Measurements from ENCODE around the gene ARR3. TPM values are rescaled to one million over a fixed set of nuclear protein-coding genes. Genes with fewer than 3 reads are reported as not detected.
A peak's percentile ranks its signal among the peaks of the same experiment; 100 is the strongest.

The ARR3 gene
- total RNA-seq, 2 donors from 2014 or later, result not detected

DNA sequence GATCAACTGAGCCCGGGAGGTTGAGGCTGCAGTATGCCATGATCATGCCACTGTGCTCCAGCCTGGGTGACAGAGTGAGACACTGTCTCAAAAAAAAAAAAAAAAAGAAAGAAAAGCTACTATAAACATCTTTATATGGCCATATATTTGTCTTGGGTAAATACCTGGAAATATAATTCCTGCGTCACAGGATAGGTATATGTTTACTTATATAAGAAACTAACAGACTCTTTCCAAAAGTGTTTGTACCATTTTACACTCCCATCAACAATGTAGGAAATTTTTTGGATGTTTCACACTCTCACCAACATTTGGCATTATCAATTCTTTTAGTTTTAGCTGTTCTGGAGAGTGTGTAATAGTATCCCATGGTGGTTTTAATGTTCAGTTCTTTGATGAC is 20.9 kb upstream of the ARR3 start:
- Histone ChIP-seq H3K27ac (no peak overlapping the region), H3K27me3 (replicated peaks; ENCODE audit: insufficient read depth) (no peaks in the 10 kb centered on the region), H3K4me1 (replicated peaks) (no peaks in the 10 kb centered on the region), H3K9me3 (no peaks in the 10 kb centered on the region), H3K4me3 (no peak overlapping the region), H3K36me3 (no peaks in the 10 kb centered on the region)
- intact Hi-C loops (cut with DNase I), result no loop called here
- TF ChIP-seq, protein P1, sequence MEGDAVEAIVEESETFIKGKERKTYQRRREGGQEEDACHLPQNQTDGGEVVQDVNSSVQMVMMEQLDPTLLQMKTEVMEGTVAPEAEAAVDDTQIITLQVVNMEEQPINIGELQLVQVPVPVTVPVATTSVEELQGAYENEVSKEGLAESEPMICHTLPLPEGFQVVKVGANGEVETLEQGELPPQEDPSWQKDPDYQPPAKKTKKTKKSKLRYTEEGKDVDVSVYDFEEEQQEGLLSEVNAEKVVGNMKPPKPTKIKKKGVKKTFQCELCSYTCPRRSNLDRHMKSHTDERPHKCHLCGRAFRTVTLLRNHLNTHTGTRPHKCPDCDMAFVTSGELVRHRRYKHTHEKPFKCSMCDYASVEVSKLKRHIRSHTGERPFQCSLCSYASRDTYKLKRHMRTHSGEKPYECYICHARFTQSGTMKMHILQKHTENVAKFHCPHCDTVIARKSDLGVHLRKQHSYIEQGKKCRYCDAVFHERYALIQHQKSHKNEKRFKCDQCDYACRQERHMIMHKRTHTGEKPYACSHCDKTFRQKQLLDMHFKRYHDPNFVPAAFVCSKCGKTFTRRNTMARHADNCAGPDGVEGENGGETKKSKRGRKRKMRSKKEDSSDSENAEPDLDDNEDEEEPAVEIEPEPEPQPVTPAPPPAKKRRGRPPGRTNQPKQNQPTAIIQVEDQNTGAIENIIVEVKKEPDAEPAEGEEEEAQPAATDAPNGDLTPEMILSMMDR (IDR thresholded peaks at IDR 0.05), result no peak
- peak; percentile 28 for TF ChIP-seq POLR2AphosphoS5 (IDR thresholded peaks at IDR 0.05)
- TF ChIP-seq POLR2A (IDR thresholded peaks at IDR 0.05), result no peak
- no peak for DNase-seq (ENCODE audit: low spot score)
- WGBS, result 85% methylated on average over 2 of the region's 2 CpGs

DNA sequence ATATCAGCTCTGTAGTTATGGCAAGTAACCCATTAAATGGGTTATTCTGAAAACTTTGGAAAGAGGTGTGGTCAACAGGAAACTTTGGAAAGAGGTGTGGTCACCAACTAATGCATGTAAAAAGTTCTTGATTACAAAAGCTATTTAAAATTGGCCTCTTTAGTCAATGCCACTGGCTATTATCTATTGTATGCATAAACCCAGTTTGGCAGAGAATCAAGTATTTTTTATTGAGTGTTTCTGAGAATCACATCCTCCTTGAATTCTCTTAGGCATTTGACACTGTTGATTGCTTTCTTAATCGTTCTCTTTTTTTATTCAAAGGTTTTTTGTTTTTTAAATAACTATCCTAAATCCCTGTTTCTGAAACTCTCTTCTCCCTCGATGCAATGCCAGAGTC is 15.6 kb upstream of the ARR3 start:
- no peak overlapping the region for H3K27ac ChIP-seq
- no peak overlapping the region for H3K4me3 ChIP-seq
- no peaks in the 10 kb centered on the region for H3K27me3 ChIP-seq (replicated peaks; ENCODE audit: insufficient read depth)
- intact Hi-C loops (cut with DNase I), result no loop called here
- WGBS, result 57% methylated on average over 2 of the region's 2 CpGs
- no peaks in the 10 kb centered on the region for H3K9me3 ChIP-seq
- H3K36me3 ChIP-seq, result no peaks in the 10 kb centered on the region
- TF ChIP-seq, protein P1 (IDR thresholded peaks at IDR 0.05), result no peak
- TF ChIP-seq POLR2A (IDR thresholded peaks at IDR 0.05) (no peak), POLR2AphosphoS5 (IDR thresholded peaks at IDR 0.05) (no peak)
- no peak for DNase-seq (ENCODE audit: low spot score)
- no peaks in the 10 kb centered on the region for H3K4me1 ChIP-seq (replicated peaks)

DNA sequence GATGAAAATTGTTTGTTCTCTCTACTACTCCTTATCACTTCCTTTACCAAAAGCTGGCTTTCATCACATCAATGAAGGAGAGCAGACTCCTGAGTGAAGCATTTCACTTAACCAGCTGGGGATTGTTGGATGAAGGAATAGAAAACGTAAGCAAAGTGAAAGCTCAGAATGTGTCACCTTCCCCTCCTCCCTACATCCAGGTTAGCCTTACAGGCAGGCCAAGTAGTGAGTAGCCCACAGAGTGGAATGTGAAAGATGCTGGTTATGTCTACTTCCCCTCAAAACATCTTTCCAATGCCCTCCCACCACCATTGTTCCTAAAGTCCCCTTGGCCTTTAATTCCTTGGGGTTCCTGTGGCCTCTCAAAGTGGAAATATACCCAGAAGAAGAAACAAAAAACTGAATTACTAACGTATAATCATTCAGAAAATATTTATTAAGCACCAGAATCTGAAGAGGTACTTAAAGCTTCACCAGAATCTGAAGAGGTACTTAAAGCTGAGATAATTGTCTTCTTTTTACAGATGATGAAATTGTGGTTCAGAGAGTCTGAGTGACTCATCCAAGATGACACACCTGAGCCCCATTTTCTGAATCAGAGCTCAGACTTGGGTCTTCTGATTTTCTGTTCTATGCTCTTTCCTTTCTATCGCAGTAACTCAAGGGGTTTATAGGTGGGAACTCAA is 14.6 kb upstream of the ARR3 start:
- H3K9me3 ChIP-seq, result no peaks in the 10 kb centered on the region
- H3K36me3 ChIP-seq, result no peaks in the 10 kb centered on the region
- DNase-seq (ENCODE audit: low spot score), result no peak
- no peaks in the 10 kb centered on the region for H3K4me1 ChIP-seq (replicated peaks)
- 86% methylated on average over 3 of the region's 3 CpGs for WGBS
- no peak overlapping the region for H3K27ac ChIP-seq
- H3K4me3 ChIP-seq, result no peak overlapping the region
- TF ChIP-seq, protein P1 (IDR thresholded peaks at IDR 0.05), result no peak
- no peak for TF ChIP-seq POLR2A (IDR thresholded peaks at IDR 0.05)
- TF ChIP-seq POLR2AphosphoS5 (IDR thresholded peaks at IDR 0.05), result no peak
- intact Hi-C loops (cut with DNase I), result no loop called here
- no peaks in the 10 kb centered on the region for H3K27me3 ChIP-seq (replicated peaks; ENCODE audit: insufficient read depth)

DNA sequence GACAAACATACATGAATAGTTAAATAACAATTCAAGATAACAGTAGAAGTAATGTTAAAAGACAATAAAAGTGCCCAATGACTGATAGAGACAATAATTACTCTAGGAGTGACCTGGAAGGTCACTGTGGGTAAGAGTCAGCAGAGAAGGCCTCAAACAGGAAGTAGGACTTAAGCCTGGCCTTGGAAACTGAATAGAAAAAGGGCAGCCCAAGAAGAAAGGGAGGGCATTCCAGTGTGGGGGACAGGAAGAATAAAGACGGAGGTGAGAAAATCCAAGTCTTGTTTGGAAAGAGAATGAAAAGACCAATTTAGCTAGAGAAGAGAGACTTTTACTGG is 14.1 kb upstream of the ARR3 start:
- no peaks in the 10 kb centered on the region for H3K9me3 ChIP-seq
- H3K4me3 ChIP-seq, result no peak overlapping the region
- no peaks in the 10 kb centered on the region for H3K4me1 ChIP-seq (replicated peaks)
- TF ChIP-seq, protein P1 (IDR thresholded peaks at IDR 0.05), result no peak
- TF ChIP-seq POLR2AphosphoS5 (IDR thresholded peaks at IDR 0.05), result no peak
- no peak for TF ChIP-seq POLR2A (IDR thresholded peaks at IDR 0.05)
- no peaks in the 10 kb centered on the region for H3K36me3 ChIP-seq
- DNase-seq (ENCODE audit: low spot score), result no peak
- H3K27me3 ChIP-seq (replicated peaks; ENCODE audit: insufficient read depth), result no peaks in the 10 kb centered on the region
- no peak overlapping the region for H3K27ac ChIP-seq
- intact Hi-C loops (cut with DNase I), result no loop called here
- 83% methylated on average over 1 of the region's 1 CpG for WGBS

DNA sequence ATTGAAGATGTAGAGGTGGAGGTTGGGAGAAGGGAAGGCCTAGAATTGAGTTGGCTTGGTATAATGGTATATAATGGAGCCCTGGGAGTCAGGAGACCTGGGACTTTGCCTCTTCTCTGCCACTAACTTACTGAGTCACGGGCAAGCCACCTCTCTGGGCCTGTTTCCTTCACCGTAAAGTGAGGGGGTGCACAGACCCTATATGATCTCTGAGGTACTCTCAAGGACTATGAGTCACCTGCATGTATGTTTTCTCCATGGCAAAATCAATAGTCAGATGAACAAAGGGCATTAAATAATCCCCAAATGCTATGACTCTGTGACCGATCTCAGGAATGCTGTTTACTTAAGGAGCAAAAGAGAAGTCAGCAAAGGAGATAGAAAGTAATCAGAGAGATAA is 13.2 kb upstream of the ARR3 start:
- Histone ChIP-seq H3K4me1 (replicated peaks) (no peaks in the 10 kb centered on the region), H3K36me3 (no peaks in the 10 kb centered on the region), H3K27me3 (replicated peaks; ENCODE audit: insufficient read depth) (no peaks in the 10 kb centered on the region), H3K27ac (no peak overlapping the region), H3K9me3 (no peaks in the 10 kb centered on the region), H3K4me3 (no peak overlapping the region)
- intact Hi-C loops (cut with DNase I), result no loop called here
- TF ChIP-seq, protein P1 (IDR thresholded peaks at IDR 0.05), result no peak
- TF ChIP-seq POLR2AphosphoS5 (IDR thresholded peaks at IDR 0.05), result no peak
- TF ChIP-seq POLR2A (IDR thresholded peaks at IDR 0.05), result no peak
- no peak for DNase-seq (ENCODE audit: low spot score)
- WGBS, result 90% methylated on average over 3 of the region's 3 CpGs
